Bronchial epithelial cell (primary cell): Measurements from ENCODE around the gene FUOM. TPM values are rescaled to one million over a fixed set of nuclear protein-coding genes. Genes with fewer than 3 reads are reported as not detected.
"Not testable (repeated sequence)": the region's sequence is repeated elsewhere in the genome, so short reads cannot be mapped to it uniquely, and the experiment has no call there.

Source experiments
- DNase-seq: peaks from one replicate; pipeline ENCODE4 v3.0.0-alpha.2; 2010; ENCODE audit warnings: low read depth
- FAIRE-seq: peaks from 2 replicates; lab custom pipeline; 2011; peaks lifted over from hg19 to GRCh38; lab: Jason Lieb, UNC
- H3K27me3 ChIP-seq: 2 replicates; pipeline ENCODE4 v1.5.1; 2011; ENCODE audit warnings: low read length; ENCODE audit not compliant: control insufficient read depth, insufficient read depth
- H3K36me3 ChIP-seq: 2 replicates; pipeline ENCODE4 v1.5.1; 2011; ENCODE audit warnings: low read length; ENCODE audit not compliant: control insufficient read depth, insufficient read depth
- H3K4me3 ChIP-seq: 2 replicates; pipeline ENCODE4 v1.5.1; 2011; ENCODE audit warnings: mild to moderate bottlenecking, low read depth, low read length, control low read depth
- CTCF ChIP-seq: IDR thresholded peaks from 2 replicates; pipeline ENCODE4 v1.5.1; 2011; ENCODE audit warnings: mild to moderate bottlenecking, moderate library complexity, low read length, control low read depth, inconsistent platforms; ENCODE audit not compliant: insufficient read depth, severe bottlenecking
- total RNA-seq: library from RNA; depleted of rRNA; stranded (reverse); fragments of >200 nt; gene quantifications from 2 replicates; pipeline ENCODE4 v1.2.1, GENCODE V29; 2014

FUOM gene
- total RNA-seq, 1 donor from 2014 or later, result 16.8 TPM

GRCh38 chr10:133373174-133374090, 15.6 kb upstream of the FUOM start, which contains the start of gene ECHS1:
Gene ECHS1 (minus strand): TSS chr10:133373354. CDS start chr10:133373333, 21 bp downstream.
- Histone ChIP-seq H3K27me3 (no peaks in the 10 kb centered on the region), H3K36me3 (peaks cover 13% of the 10 kb centered on the region), H3K4me3 (peak within 1 kb of the TSS; percentile 96)
- no peak for FAIRE-seq
- DNase-seq, result peak; percentile 68
- no peak for TF ChIP-seq CTCF

GRCh38 chr10:133372507-133372906, 14.7 kb upstream of the FUOM start:
- H3K36me3 ChIP-seq, result peaks cover 17% of the 10 kb centered on the region
- TF ChIP-seq CTCF, result no peak
- peak overlapping the region; percentile 96 for H3K4me3 ChIP-seq
- FAIRE-seq (no peak), DNase-seq (no peak)
- H3K27me3 ChIP-seq, result no peaks in the 10 kb centered on the region

GRCh38 chr10:133370030-133370786, 12.4 kb upstream of the FUOM start:
- Histone ChIP-seq H3K36me3 (peaks cover 29% of the 10 kb centered on the region), H3K27me3 (no peaks in the 10 kb centered on the region), H3K4me3 (no peak overlapping the region)
- DNase-seq (no peak), FAIRE-seq (no peak)
- no peak for TF ChIP-seq CTCF

DNA sequence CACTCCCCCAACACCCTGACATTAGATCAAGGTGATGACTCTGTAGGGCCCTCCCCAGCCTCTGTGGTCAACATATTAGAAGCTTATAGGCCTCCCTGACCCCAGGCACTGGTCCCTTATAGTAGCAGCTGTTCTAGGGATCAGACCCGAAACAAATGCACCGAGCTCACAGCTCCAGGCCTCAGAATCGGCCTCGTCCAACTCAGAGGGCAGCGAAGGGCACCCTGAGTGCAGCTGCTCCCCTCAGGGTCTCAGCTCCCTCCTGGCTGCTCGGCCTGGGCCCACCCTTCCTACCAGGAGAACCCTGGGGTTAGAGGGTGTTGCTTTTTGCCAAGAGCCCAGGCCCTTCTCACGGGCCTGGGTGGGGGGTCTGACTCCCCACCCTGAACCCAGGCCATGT, 10.3 kb upstream of the FUOM start:
- FAIRE-seq (no peak), DNase-seq (no peak)
- no peak for TF ChIP-seq CTCF
- Histone ChIP-seq H3K36me3 (peaks cover 33% of the 10 kb centered on the region), H3K4me3 (no peak overlapping the region), H3K27me3 (no peaks in the 10 kb centered on the region)

DNA sequence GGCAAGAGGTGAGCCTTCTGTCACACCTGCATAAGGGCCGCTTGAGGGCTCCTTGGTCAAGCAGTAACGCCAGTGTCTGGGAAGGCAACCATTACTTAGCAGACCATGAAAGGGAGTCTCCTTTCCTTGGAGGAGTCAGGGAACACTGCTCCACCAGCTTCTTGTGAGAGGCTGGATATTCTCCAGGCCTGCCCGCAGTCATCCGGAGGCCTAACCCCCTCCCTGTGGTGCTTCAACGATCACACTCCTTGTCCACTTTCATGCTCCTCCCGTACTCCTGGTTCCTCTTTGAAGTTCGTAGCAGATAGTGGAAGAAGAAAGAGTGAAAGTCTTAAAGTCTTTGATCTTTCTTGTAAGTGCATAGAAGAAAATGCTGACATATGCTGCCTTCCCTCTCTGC, 9.6 kb upstream of the FUOM start:
- H3K36me3 ChIP-seq, result peaks cover 36% of the 10 kb centered on the region
- not testable (repeated sequence) for FAIRE-seq, H3K4me3 ChIP-seq, H3K27me3 ChIP-seq, DNase-seq

DNA sequence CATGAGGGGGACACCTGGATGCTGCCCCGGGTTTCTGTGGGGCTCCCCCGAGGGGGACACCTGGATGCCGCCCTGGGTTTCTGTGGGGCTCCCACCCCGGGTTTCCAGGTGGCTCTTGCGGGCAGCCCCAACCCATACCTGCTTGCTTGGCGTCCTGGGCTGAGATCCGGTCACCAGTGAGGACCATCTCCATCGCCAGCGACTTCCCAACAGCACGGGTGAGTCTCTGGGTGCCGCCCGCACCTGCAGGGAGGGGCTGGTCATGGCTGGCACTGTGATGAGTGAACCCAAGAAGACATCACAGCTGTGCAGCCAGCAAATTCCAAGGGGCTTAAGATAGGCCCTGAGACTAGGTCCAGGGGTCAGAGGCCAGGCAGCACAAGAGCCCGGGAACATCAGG, 8.9 kb upstream of the FUOM start:
- DNase-seq (no peak), FAIRE-seq (no peak)
- Histone ChIP-seq H3K4me3 (no peak overlapping the region), H3K27me3 (no peaks in the 10 kb centered on the region), H3K36me3 (peaks cover 38% of the 10 kb centered on the region)
- TF ChIP-seq CTCF, result no peak
